H1 (cell line): Measurements from ENCODE around the gene PAX3. TPM values are rescaled to one million over a fixed set of nuclear protein-coding genes. Genes with fewer than 3 reads are reported as not detected.
A peak's percentile ranks its signal among the peaks of the same experiment; 100 is the strongest.

Source experiments
- CTCF ChIA-PET: fragments of 300-600 bp; sonication (Branson Sonifier 250); formaldehyde crosslinking; loops from one replicate; lab custom pipeline; 2021; ENCODE audit not compliant: partially characterized antibody; lab: Charles Lee
- POLR2A ChIA-PET: fragments of 300-600 bp; sonication (Branson Sonifier 250); formaldehyde crosslinking; loops from one replicate; lab custom pipeline; 2021; ENCODE audit warnings: inconsistent platforms; ENCODE audit not compliant: partially characterized antibody; lab: Charles Lee
- DNase-seq, 2 experiments: peaks; one replicate each; pipeline versions ENCODE4 v3.0.0 to v3.0.0-alpha.2; 2010 to 2022; ENCODE audit warnings: low spot score in 2 of 2, low read depth in 1 of 2, mixed read lengths in 1 of 2
- FAIRE-seq: peaks from 2 replicates; lab custom pipeline; 2011; peaks lifted over from hg19 to GRCh38; lab: Jason Lieb, UNC
- H2AFZ ChIP-seq: 2 replicates; pipeline ENCODE4 v1.8.1; 2012; ENCODE audit warnings: low read length, inconsistent platforms
- H2AK5ac ChIP-seq: 2 replicates; pipeline ENCODE4 v1.6.1; 2013; ENCODE audit warnings: low read depth, low read length
- H2BK120ac ChIP-seq: replicated peaks from 2 replicates; pipeline ENCODE3; 2013; ENCODE audit warnings: low read depth, low read length, inconsistent platforms
- H2BK12ac ChIP-seq: 2 replicates; pipeline ENCODE4 v1.6.1; 2013; ENCODE audit warnings: low read depth, low read length
- H2BK15ac ChIP-seq: 2 replicates; pipeline ENCODE4 v1.6.1; 2013; ENCODE audit warnings: low read length
- H2BK20ac ChIP-seq: 2 replicates; pipeline ENCODE4 v1.6.1; 2013; ENCODE audit warnings: low read length
- H2BK5ac ChIP-seq: 2 replicates; pipeline ENCODE4 v1.6.1; 2013; ENCODE audit warnings: low read depth, low read length
- H3K14ac ChIP-seq: 2 replicates; pipeline ENCODE4 v1.6.1; 2013; ENCODE audit warnings: inconsistent platforms; ENCODE audit not compliant: insufficient read length
- H3K18ac ChIP-seq: 2 replicates; pipeline ENCODE4 v1.6.1; 2013; ENCODE audit warnings: low read length; ENCODE audit errors: extremely low read depth
- H3K23ac ChIP-seq: 2 replicates; pipeline ENCODE4 v1.6.1; 2013; ENCODE audit warnings: inconsistent platforms; ENCODE audit not compliant: insufficient read length
- H3K23me2 ChIP-seq: 2 replicates; pipeline ENCODE4 v1.6.1; 2013; ENCODE audit warnings: low read depth, low read length
- H3K27ac ChIP-seq: 2 replicates; pipeline ENCODE4 v1.6.1; 2011; ENCODE audit warnings: low read depth, low read length, inconsistent platforms
- H3K27me3 ChIP-seq, 4 experiments: replicated peaks in 1 of 4; 1 replicate in 1 of 4; 2 replicates in 3 of 4; pipeline versions ENCODE4 v1.6.1 to v1.8.1; 2011 to 2013; ENCODE audit warnings: low read length in 3 of 4, mild to moderate bottlenecking in 3 of 4, inconsistent platforms in 2 of 4, mixed read lengths in 2 of 4, moderate library complexity in 1 of 4; ENCODE audit not compliant: control insufficient read depth in 3 of 4, insufficient read depth in 3 of 4; ENCODE audit errors: extremely low read depth in 1 of 4
- H3K36me3 ChIP-seq, 4 experiments: 2 replicates each; pipeline versions ENCODE4 v1.6.1 to v1.8.1; 2011 to 2013; ENCODE audit warnings: mild to moderate bottlenecking in 4 of 4, low read length in 3 of 4, moderate library complexity in 2 of 4, control low read depth in 1 of 4, inconsistent platforms in 1 of 4; ENCODE audit not compliant: insufficient read depth in 4 of 4, control insufficient read depth in 2 of 4
- H3K4ac ChIP-seq: replicated peaks from 2 replicates; pipeline ENCODE3; 2013; ENCODE audit warnings: low read length, low read depth, mixed read lengths, inconsistent platforms; ENCODE audit not compliant: insufficient read length
- H3K4me1 ChIP-seq, 4 experiments: replicated peaks in 1 of 4; 1 replicate in 1 of 4; 2 replicates in 3 of 4; pipeline versions ENCODE4 v1.6.1 to v1.8.1; 2011 to 2013; ENCODE audit warnings: low read length in 3 of 4, inconsistent platforms in 2 of 4, mixed read lengths in 1 of 4; ENCODE audit not compliant: insufficient read depth in 4 of 4, control insufficient read depth in 3 of 4
- H3K4me2 ChIP-seq, 2 experiments: 2 replicates each; pipeline versions ENCODE4 v1.6.1 to v1.8.1; 2011 to 2013; ENCODE audit warnings: low read depth in 2 of 2, low read length in 2 of 2, control low read depth in 1 of 2, inconsistent platforms in 1 of 2, mild to moderate bottlenecking in 1 of 2; ENCODE audit not compliant: insufficient read depth in 1 of 2
- H3K4me3 ChIP-seq, 4 experiments: fragments of 200-600, 300-600 bp in 1 of 4; sonication (generic), shearing (Covaris generic), sonication (Bioruptor Twin) in 1 of 4; 2 replicates each; pipeline versions ENCODE4 v1.5.1 to v1.8.1; 2011 to 2016; ENCODE audit warnings: low read length in 4 of 4, low read depth in 3 of 4, control low read depth in 2 of 4, inconsistent platforms in 2 of 4, mild to moderate bottlenecking in 2 of 4, mixed read lengths in 1 of 4, moderate library complexity in 1 of 4; ENCODE audit not compliant: insufficient read depth in 2 of 4; ENCODE audit errors: extremely low read depth in 1 of 4
- H3K56ac ChIP-seq: replicated peaks from 2 replicates; pipeline ENCODE3; 2013; ENCODE audit warnings: low read depth, mild to moderate bottlenecking, mixed read lengths, low read length, inconsistent platforms; ENCODE audit not compliant: insufficient read length
- H3K79me1 ChIP-seq: 2 replicates; pipeline ENCODE4 v1.6.1; 2013; ENCODE audit warnings: low read depth, low read length, control low read depth
- H3K79me2 ChIP-seq, 2 experiments: 2 replicates each; pipeline versions ENCODE4 v1.6.1 to v1.8.1; 2012 to 2013; ENCODE audit warnings: low read length in 2 of 2, mild to moderate bottlenecking in 2 of 2, inconsistent platforms in 1 of 2; ENCODE audit not compliant: insufficient read depth in 2 of 2, control insufficient read depth in 1 of 2
- H3K9ac ChIP-seq, 4 experiments: replicated peaks in 1 of 4; 1 replicate in 1 of 4; 2 replicates in 3 of 4; pipeline versions ENCODE4 v1.6.1 to v1.8.1; 2011 to 2013; ENCODE audit warnings: low read depth in 3 of 4, low read length in 3 of 4, control low read depth in 2 of 4, mild to moderate bottlenecking in 2 of 4, moderate library complexity in 2 of 4, inconsistent platforms in 1 of 4; ENCODE audit errors: extremely low read depth in 1 of 4
- H3K9me3 ChIP-seq, 2 experiments: 2 replicates each; pipeline versions ENCODE4 v1.6.1 to v1.8.1; 2012 to 2013; ENCODE audit warnings: mild to moderate bottlenecking in 2 of 2, moderate library complexity in 2 of 2, control low read depth in 1 of 2, inconsistent platforms in 1 of 2, low read depth in 1 of 2, low read length in 1 of 2, mixed read lengths in 1 of 2; ENCODE audit not compliant: insufficient read depth in 2 of 2
- H4K20me1 ChIP-seq, 2 experiments: replicated peaks in 1 of 2; 2 replicates each; pipeline versions ENCODE3 to v1.8.1; 2011 to 2013; ENCODE audit warnings: inconsistent platforms in 2 of 2, low read length in 2 of 2, mild to moderate bottlenecking in 1 of 2; ENCODE audit not compliant: insufficient read depth in 2 of 2, control insufficient read depth in 1 of 2
- H4K5ac ChIP-seq: 2 replicates; pipeline ENCODE4 v1.6.1; 2013; ENCODE audit warnings: low read length, low read depth, mixed read lengths, inconsistent platforms; ENCODE audit not compliant: insufficient read length
- H4K8ac ChIP-seq: 2 replicates; pipeline ENCODE4 v1.8.0; 2013; ENCODE audit warnings: mild to moderate bottlenecking, moderate library complexity, low read length, inconsistent platforms; ENCODE audit not compliant: insufficient read depth; ENCODE audit errors: extremely low read depth
- H4K91ac ChIP-seq: replicated peaks from 2 replicates; pipeline ENCODE3; 2013; ENCODE audit warnings: low read length, mixed read lengths, inconsistent platforms; ENCODE audit not compliant: insufficient read length
- ASH2L ChIP-seq: fragments of 200-600, 300-600 bp; sonication (generic); IDR thresholded peaks from one replicate; pipeline ENCODE4 v1.7.1; 2017; ENCODE audit warnings: low read length
- CHD1 ChIP-seq: IDR thresholded peaks from 2 replicates; pipeline ENCODE4 v1.6.1; 2012; ENCODE audit warnings: low read depth, low read length, improper control_type of control experiment
- CREB1 ChIP-seq: IDR thresholded peaks from 2 replicates; pipeline ENCODE4 v1.6.1; 2012; ENCODE audit warnings: inconsistent platforms
- EZH2 ChIP-seq: fragments of 200-600 bp; sonication (generic); IDR thresholded peaks from 2 replicates; pipeline ENCODE4 v1.7.1; 2012; ENCODE audit warnings: low read depth, mild to moderate bottlenecking, moderate library complexity, low read length, inconsistent platforms; ENCODE audit not compliant: severe bottlenecking
- FOSL1 ChIP-seq: IDR thresholded peaks from 2 replicates; pipeline ENCODE4 v1.6.1; 2011; ENCODE audit warnings: mild to moderate bottlenecking, low read depth, low read length, moderate library complexity; ENCODE audit not compliant: insufficient read depth
- KDM1A ChIP-seq: fragments of 200-600, 300-600 bp; sonication (generic); IDR thresholded peaks from 2 replicates; pipeline ENCODE4 v1.7.1; 2016; ENCODE audit warnings: mild to moderate bottlenecking, low read length, borderline replicate concordance
- RNF2 ChIP-seq: fragments of 200-900, 300-1000 bp; sonication (generic); IDR thresholded peaks from 2 replicates; pipeline ENCODE4 v1.7.1; 2016; ENCODE audit warnings: borderline replicate concordance, low read depth, mild to moderate bottlenecking, antibody characterized with exemption, low read length; ENCODE audit not compliant: poor library complexity, severe bottlenecking; ENCODE audit errors: missing control alignments
- SP1 ChIP-seq: IDR thresholded peaks from 2 replicates; pipeline ENCODE4 v1.6.1; 2011; ENCODE audit warnings: low read depth, low read length
- WGBS, 2 experiments: shearing (Covaris generic) in 1 of 2; methylation state at CpG; one replicate each; pipeline versions ENCODE4 v1.1.6 to v1.1.7; 2013 to 2015; ENCODE audit warnings: low lambda C conversion rate in 2 of 2, mixed read lengths in 2 of 2, inconsistent platforms in 1 of 2, low coverage in 1 of 2, missing lambda C conversion rate in 1 of 2; ENCODE audit not compliant: insufficient replicate concordance in 2 of 2, insufficient coverage in 1 of 2, insufficient read length in 1 of 2; ENCODE audit errors: extremely low coverage in 1 of 2, missing lambda C conversion rate in 1 of 2; 5-methylcytosine and 5-hydroxymethylcytosine counted together
- polyA plus RNA-seq, 7 experiments: library from polyadenylated mRNA; depleted of rRNA in 3 of 7; stranded (reverse) in 5 of 7; unstranded in 2 of 7; fragments of >200 nt in 5 of 7; fragments of 200-250 nt in 2 of 7; gene quantifications; 1 replicate in 5 of 7; 2 replicates in 1 of 7; 4 replicates in 1 of 7; pipeline versions ENCODE4 v1.2.1 to v1.2.3, GENCODE V29; 2011 to 2013; ENCODE audit warnings: missing spikeins in 2 of 7, mixed read lengths in 2 of 7
- total RNA-seq: library from RNA; stranded (reverse); fragmentation: NEBNext Ultra II Directional; extraction: Animal tissue kit (Norgen Biotek cat#: 25700); gene quantifications from 2 replicates; pipeline ENCODE4 v1.2.1, GENCODE V29; 2021

Gene PAX3
- total and polyA plus RNA-seq, 2 of the 8 experiments (the other 6 are each of a cell fraction or from before 2014, with no cell fraction given): 0.33 TPM; not detected in 1

DNA sequence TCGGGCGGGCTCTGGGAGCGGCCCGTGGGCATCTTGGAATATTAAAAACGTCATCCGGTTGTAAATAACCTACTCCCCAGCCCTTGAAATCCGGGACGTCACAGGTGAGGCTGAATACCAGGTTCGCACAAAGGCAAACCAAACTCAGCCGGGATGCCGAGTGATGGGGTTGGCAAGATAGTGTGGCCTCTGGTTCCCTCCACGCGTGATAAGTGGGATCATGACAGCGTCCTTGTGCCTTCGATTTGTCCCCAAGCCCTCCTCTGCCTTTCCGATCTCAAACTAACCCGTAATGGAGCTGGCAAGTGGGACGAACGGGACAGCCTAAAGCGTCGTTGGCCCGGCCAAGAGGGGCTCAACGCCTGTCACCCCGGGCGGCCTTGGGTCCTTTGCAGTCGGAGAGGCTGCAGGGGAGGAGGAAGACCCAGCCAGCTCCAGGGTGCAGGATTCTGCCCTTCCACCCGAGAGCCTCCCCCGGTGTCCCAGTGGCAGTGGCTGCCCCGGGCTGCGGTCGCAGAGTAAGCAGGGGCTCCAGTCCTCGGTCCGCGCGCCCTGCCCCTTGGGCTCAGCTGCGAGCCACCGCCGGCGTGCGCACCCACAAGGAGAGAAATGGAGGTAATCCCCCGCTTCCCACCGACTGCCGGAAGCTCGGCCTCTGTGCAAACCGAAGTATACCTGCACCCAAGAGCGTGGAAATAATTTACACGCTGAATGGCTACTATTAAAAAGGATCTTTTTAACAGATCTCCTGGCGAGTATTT lies 13.4 kb upstream of the PAX3 start:
- H4K20me1 ChIP-seq: peaks cover 16 to 26% of the 10 kb centered on the region in 2 experiments
- 4% methylated on average over 46 of the region's 48 CpGs; no CpG with 5 or more reads in 1 of the 2 experiments for WGBS, 2 experiments
- no peaks in the 10 kb centered on the region; the same call in 1 of the 2 replicates for H3K23me2 ChIP-seq
- peak overlapping the region in 2 of 4 experiments; percentile 3 to 40; a peak in 4 of 8 replicates for H3K4me3 ChIP-seq
- H3K36me3 ChIP-seq: no peaks in the 10 kb centered on the region; a peak in 1 of 8 replicates
- FAIRE-seq (no peak), DNase-seq (peak in 1 of 2 experiments; percentile 62)
- H3K79me2 ChIP-seq: no peaks in the 10 kb centered on the region
- no peak overlapping the region for H2BK15ac ChIP-seq
- no peak overlapping the region for H3K14ac ChIP-seq
- H2AFZ ChIP-seq: no peak overlapping the region
- no peak overlapping the region for H3K4ac ChIP-seq
- peak overlapping the region; percentile 41; the same call in 1 of the 2 replicates for H2BK12ac ChIP-seq
- H3K56ac ChIP-seq: no peak overlapping the region
- no peak overlapping the region for H2BK5ac ChIP-seq
- no peak overlapping the region for H4K91ac ChIP-seq
- POLR2A ChIA-PET: interaction anchor here (1.3 to 2.4 kb wide), 2 partner anchors 10 to 20 kb away, joined by 3 to 11 read pairs; no protein-coding TSS in a partner anchor
- H4K5ac ChIP-seq: no peak overlapping the region
- H3K27me3 ChIP-seq: peaks cover 92 to 100% (median 96%) of the 10 kb centered on the region in 4 experiments
- no peak overlapping the region for H2AK5ac ChIP-seq
- no peak overlapping the region for H3K23ac ChIP-seq
- H3K9me3 ChIP-seq: no peaks in the 10 kb centered on the region
- H3K79me1 ChIP-seq: no peaks in the 10 kb centered on the region
- no peak overlapping the region for H3K27ac ChIP-seq
- CTCF ChIA-PET: interaction anchor here (0.7 to 3.2 kb wide), 11 partner anchors 9 to 273 kb away, joined by 3 to 9 read pairs (median 4); partner anchors contain the start of gene PAX3
- H2BK20ac ChIP-seq: no peak overlapping the region
- no peak overlapping the region for H3K9ac ChIP-seq
- peaks cover 4 to 21% (median 10%) of the 10 kb centered on the region in 4 experiments for H3K4me1 ChIP-seq
- no peak overlapping the region for H4K8ac ChIP-seq
- H2BK120ac ChIP-seq: no peak overlapping the region
- no peak overlapping the region for H3K18ac ChIP-seq
- H3K4me2 ChIP-seq: peak overlapping the region; percentile 48 to 53
- no peak for TF ChIP-seq CREB1
- TF ChIP-seq ASH2L: peak; percentile 41
- no peak for TF ChIP-seq KDM1A
- TF ChIP-seq EZH2: peak; percentile 89
- TF ChIP-seq SP1: no peak
- no peak for TF ChIP-seq FOSL1
- peak; percentile 70 for TF ChIP-seq RNF2
- TF ChIP-seq CHD1: no peak
